OCI-LY3 (cell line): Measurements from ENCODE around the gene CRYBG3.

Experiments
- H2AFZ ChIP-seq: fragments of 200-600, 300-600 bp; shearing (Covaris generic); 2 replicates; pipeline ENCODE4 v1.6.0; 2014; ENCODE audit warnings: antibody characterized with exemption, low read depth, low read length
- H3K27ac ChIP-seq: fragments of 200-600, 300-600 bp; sonication (generic); 2 replicates; pipeline ENCODE4 v1.5.1; 2014; ENCODE audit warnings: mild to moderate bottlenecking, low read length, moderate library complexity, mixed read lengths
- H3K27me3 ChIP-seq: fragments of 200-600, 300-600 bp; sonication (generic); 2 replicates; pipeline ENCODE4 v1.6.1; 2014; ENCODE audit warnings: low read depth, low read length, mixed read lengths
- H3K36me3 ChIP-seq: fragments of 200-600, 300-600 bp; sonication (generic); replicated peaks from 2 replicates; pipeline ENCODE3; 2014; ENCODE audit warnings: low read depth, low read length, mixed read lengths
- H3K4me1 ChIP-seq: fragments of 300-600, 200-600 bp; sonication (generic); 2 replicates; pipeline ENCODE4 v1.6.1; 2014; ENCODE audit warnings: low read length, mixed read lengths
- H3K4me2 ChIP-seq: fragments of 200-600, 300-600 bp; sonication (generic); 2 replicates; pipeline ENCODE4 v1.6.1; 2014; ENCODE audit warnings: low read length, mixed read lengths
- H3K4me3 ChIP-seq: fragments of 300-600, 200-600 bp; sonication (generic); 2 replicates; pipeline ENCODE4 v1.5.1; 2014; ENCODE audit warnings: antibody characterized with exemption, mild to moderate bottlenecking, low read length, moderate library complexity
- H3K79me2 ChIP-seq: fragments of 300-600, 200-600 bp; shearing (Covaris generic); 2 replicates; pipeline ENCODE4 v1.6.1; 2014; ENCODE audit warnings: mild to moderate bottlenecking, low read length, mixed read lengths
- H3K9ac ChIP-seq: fragments of 300-600, 200-600 bp; shearing (Covaris generic); 2 replicates; pipeline ENCODE4 v1.6.0; 2014; ENCODE audit warnings: mild to moderate bottlenecking, low read length, moderate library complexity
- H3K9me3 ChIP-seq: fragments of 200-600, 300-600 bp; shearing (Covaris generic); 2 replicates; pipeline ENCODE4 v1.6.1; 2014; ENCODE audit warnings: low read length, mixed read lengths; ENCODE audit not compliant: insufficient read depth
- H4K20me1 ChIP-seq: fragments of 200-600, 300-600 bp; sonication (generic); 2 replicates; pipeline ENCODE4 v1.6.1; 2016; ENCODE audit warnings: low read length, mixed read lengths; ENCODE audit not compliant: insufficient read depth
- EZH2phosphoT487 ChIP-seq: fragments of 200-600 bp; shearing (Covaris generic); IDR thresholded peaks from 2 replicates; pipeline ENCODE4 v1.6.1; 2018; ENCODE audit warnings: antibody characterized with exemption, mixed run types, low read depth
- TF ChIP-seq, protein P1 (sequence below): fragments of 200-600, 300-600 bp; sonication (generic); IDR thresholded peaks from 2 replicates; pipeline ENCODE4 v1.5.1; 2014; ENCODE audit warnings: antibody characterized with exemption, low read length, low read depth

Gene CRYBG3

DNA sequence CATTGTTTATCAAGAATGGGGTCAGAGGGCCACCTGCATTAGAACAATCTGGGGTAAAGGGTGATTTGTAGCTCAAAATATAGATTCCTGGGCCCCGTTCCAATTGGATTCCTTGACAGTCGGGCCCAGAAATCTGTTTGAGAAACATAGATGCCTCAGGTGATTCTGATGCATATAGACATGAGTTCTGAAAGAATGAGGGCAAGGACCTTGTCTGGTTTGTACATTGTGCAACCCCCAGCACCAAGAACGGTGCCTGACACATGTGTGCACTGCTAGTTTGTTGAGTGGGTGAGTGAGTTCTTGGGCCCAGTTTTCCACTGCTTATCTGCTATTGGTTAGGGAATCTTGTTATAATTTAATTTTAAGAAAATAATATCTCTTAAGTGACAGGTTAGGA is 16.6 kb downstream of the CRYBG3 start:
- Histone ChIP-seq H3K4me2 (no peak overlapping the region), H3K36me3 (no peaks in the 10 kb centered on the region), H4K20me1 (no peaks in the 10 kb centered on the region), H3K27me3 (no peaks in the 10 kb centered on the region), H3K4me1 (no peaks in the 10 kb centered on the region), H3K4me3 (no peak overlapping the region), H2AFZ (no peak overlapping the region), H3K9ac (no peak overlapping the region), H3K9me3 (no peaks in the 10 kb centered on the region), H3K27ac (no peak overlapping the region), H3K79me2 (no peaks in the 10 kb centered on the region)
- TF ChIP-seq EZH2phosphoT487 = no peak
- TF ChIP-seq, protein P1, sequence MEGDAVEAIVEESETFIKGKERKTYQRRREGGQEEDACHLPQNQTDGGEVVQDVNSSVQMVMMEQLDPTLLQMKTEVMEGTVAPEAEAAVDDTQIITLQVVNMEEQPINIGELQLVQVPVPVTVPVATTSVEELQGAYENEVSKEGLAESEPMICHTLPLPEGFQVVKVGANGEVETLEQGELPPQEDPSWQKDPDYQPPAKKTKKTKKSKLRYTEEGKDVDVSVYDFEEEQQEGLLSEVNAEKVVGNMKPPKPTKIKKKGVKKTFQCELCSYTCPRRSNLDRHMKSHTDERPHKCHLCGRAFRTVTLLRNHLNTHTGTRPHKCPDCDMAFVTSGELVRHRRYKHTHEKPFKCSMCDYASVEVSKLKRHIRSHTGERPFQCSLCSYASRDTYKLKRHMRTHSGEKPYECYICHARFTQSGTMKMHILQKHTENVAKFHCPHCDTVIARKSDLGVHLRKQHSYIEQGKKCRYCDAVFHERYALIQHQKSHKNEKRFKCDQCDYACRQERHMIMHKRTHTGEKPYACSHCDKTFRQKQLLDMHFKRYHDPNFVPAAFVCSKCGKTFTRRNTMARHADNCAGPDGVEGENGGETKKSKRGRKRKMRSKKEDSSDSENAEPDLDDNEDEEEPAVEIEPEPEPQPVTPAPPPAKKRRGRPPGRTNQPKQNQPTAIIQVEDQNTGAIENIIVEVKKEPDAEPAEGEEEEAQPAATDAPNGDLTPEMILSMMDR = no peak

DNA sequence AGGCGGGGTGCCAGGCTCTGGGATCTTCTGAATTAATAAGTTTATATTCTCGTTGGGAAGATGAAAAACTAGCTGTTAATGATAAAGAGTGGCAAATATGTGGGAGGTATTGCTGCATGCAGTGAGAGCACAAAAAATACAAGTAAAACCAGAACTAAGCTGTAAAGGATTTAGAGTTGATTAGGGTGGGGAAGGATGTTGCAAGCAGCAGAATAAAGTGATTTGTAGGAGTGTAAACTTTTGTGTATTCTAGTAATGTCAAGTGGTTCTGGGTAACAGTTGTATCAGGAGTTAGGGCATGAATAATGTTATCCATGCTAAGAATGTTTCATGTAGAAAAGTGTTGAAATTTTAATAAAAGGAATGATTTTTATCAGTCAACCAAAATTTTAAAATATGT is 18.1 kb downstream of the CRYBG3 start:
- Histone ChIP-seq H3K4me1 (no peaks in the 10 kb centered on the region), H3K27ac (no peak overlapping the region), H4K20me1 (no peaks in the 10 kb centered on the region), H3K9ac (no peak overlapping the region), H3K27me3 (no peaks in the 10 kb centered on the region), H2AFZ (no peak overlapping the region), H3K36me3 (no peaks in the 10 kb centered on the region), H3K79me2 (no peaks in the 10 kb centered on the region), H3K4me3 (no peak overlapping the region), H3K9me3 (no peaks in the 10 kb centered on the region), H3K4me2 (no peak overlapping the region)
- TF ChIP-seq EZH2phosphoT487 = no peak
- TF ChIP-seq, protein P1 = no peak

- Histone ChIP-seq H3K27me3 (no peaks in the 10 kb centered on the region), H3K4me3 (no peak overlapping the region), H3K9me3 (no peaks in the 10 kb centered on the region), H3K27ac (no peak overlapping the region), H3K79me2 (no peaks in the 10 kb centered on the region), H3K36me3 (no peaks in the 10 kb centered on the region), H3K9ac (no peak overlapping the region), H3K4me1 (no peaks in the 10 kb centered on the region), H4K20me1 (no peaks in the 10 kb centered on the region), H3K4me2 (no peak overlapping the region), H2AFZ (no peak overlapping the region)
- no peak for TF ChIP-seq EZH2phosphoT487
- TF ChIP-seq, protein P1 = no peak
These were observed 19.5 kb downstream of the CRYBG3 start for GRCh38 chr3:97841304-97841703.

GRCh38 chr3:97841956-97842355 is 20.1 kb downstream of the CRYBG3 start:
- Histone ChIP-seq H3K9me3 (no peaks in the 10 kb centered on the region), H2AFZ (no peak overlapping the region), H3K27me3 (no peaks in the 10 kb centered on the region), H4K20me1 (no peaks in the 10 kb centered on the region), H3K79me2 (no peaks in the 10 kb centered on the region), H3K27ac (no peak overlapping the region), H3K4me1 (no peaks in the 10 kb centered on the region), H3K4me3 (no peak overlapping the region), H3K36me3 (no peaks in the 10 kb centered on the region), H3K4me2 (no peak overlapping the region), H3K9ac (no peak overlapping the region)
- TF ChIP-seq, protein P1 = no peak
- TF ChIP-seq EZH2phosphoT487 = no peak
